SJCRH30 (cell line): ENCODE measurements around the gene GRIK4. TPM values are rescaled to one million over a fixed set of nuclear protein-coding genes. Genes with fewer than 3 reads are reported as not detected.

Source experiments
- DNase-seq, 2 experiments: peaks; one replicate each; pipeline ENCODE4 v3.0.0-alpha.2; 2015 to 2020
- H3K27ac ChIP-seq: fragments of 250-450 bp; sonication (Bioruptor Pico); 2 replicates; pipeline ENCODE4 v1.5.1; 2020; ENCODE audit warnings: mild to moderate bottlenecking, moderate library complexity
- H3K27me3 ChIP-seq: fragments of 250-450 bp; sonication (Bioruptor Pico); 2 replicates; pipeline ENCODE4 v1.5.1; 2020; ENCODE audit warnings: mild to moderate bottlenecking, moderate library complexity
- H3K36me3 ChIP-seq: fragments of 250-450 bp; sonication (Bioruptor Pico); 2 replicates; pipeline ENCODE4 v1.5.1; 2020; ENCODE audit warnings: mild to moderate bottlenecking, moderate library complexity
- H3K4me1 ChIP-seq: fragments of 250-450 bp; sonication (Bioruptor Pico); 2 replicates; pipeline ENCODE4 v1.5.1; 2020; ENCODE audit warnings: mild to moderate bottlenecking, moderate library complexity
- H3K4me3 ChIP-seq: fragments of 250-450 bp; sonication (Bioruptor Pico); 2 replicates; pipeline ENCODE4 v1.5.1; 2020; ENCODE audit warnings: mild to moderate bottlenecking, moderate library complexity
- H3K9me3 ChIP-seq: fragments of 250-450 bp; sonication (Bioruptor Pico); replicated peaks from 2 replicates; pipeline ENCODE4 v1.5.1; 2020; ENCODE audit warnings: mild to moderate bottlenecking, moderate library complexity
- total RNA-seq: library from RNA; depleted of rRNA; stranded (reverse); fragments of >200 nt; shearing (Covaris generic); gene quantifications from 2 replicates; pipeline ENCODE4 v1.2.3, GENCODE V29; 2014

The GRIK4 gene
- total RNA-seq, 1 experiment from 2014 or later = not detected

DNA sequence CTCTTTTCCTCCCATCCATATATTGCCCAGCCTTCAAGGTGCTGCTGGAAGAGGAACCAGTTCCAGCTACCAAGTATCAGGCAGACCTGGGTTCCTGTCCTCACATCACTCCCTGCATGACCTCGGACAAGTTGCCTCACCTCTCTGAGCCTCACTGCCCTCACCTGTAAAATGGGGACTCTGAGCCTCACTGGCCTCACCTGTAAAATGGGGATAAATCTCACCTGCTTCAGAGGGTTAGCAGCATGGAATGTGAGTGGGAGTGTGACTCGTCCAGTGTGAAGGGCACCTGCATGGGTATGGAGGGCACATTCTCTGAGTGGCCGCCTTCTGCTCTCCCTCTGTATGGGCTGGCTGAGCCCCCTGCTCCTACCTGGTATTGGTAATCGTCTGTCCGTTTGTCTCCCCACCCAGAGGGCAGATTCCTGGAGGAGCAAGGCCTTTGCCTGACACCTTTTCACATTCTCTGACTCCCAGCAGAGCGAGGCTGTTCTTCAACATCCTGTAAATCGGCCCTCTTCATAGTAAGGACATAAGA, 3.7 kb downstream of the GRIK4 start:
- Histone ChIP-seq H3K27ac (no peak overlapping the region), H3K9me3 (no peaks in the 10 kb centered on the region), H3K27me3 (no peaks in the 10 kb centered on the region), H3K4me1 (peaks cover 15% of the 10 kb centered on the region), H3K36me3 (no peaks in the 10 kb centered on the region), H3K4me3 (no peak overlapping the region)
- DNase-seq = no peak

DNA sequence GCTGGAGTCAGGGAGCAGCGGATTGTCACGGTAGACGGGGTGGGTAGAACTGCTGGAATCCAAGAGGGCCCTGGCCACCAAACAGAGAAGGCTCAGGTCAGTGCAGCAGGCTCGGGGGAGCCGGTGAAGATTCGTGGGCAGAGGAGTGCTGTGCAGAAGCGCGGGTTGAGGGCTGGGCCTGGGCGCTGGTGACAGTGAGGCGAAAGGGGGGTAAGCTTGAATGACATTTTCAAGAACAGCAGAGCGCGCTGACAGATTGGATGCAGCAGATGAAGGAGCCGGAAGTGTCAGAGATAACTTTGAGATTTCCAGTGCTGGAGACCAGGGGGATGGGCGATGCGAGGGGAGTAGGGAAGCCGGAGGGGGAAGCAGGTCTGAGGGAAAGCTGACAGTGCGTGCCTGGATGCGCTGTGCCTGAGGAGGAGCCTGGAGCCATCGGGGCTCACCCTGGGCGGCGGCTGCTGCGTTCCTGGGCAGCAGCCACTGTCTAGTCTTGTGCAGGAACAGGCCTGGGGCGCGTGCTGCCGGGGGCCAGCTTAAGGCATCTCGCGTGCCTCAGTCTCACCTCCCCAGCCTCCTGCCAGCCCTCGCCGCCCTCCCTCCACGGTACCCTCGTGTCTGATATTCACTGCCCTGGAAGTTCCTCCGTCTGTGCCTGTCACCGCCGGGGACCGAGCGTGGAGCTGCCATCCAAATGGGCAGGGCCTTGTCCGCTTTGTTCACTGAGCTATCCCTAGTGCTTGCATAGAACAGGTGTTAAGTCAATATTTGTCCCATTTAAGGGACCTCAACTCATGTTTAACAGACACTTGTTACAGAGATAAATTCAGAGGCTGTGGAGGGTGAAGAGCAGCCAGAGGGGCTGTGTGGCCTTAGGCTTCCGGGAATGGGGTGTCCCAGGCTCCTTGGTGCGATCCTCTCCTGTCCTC, 5.2 kb downstream of the GRIK4 start:
- H3K36me3 ChIP-seq = no peaks in the 10 kb centered on the region
- peak overlapping the region; percentile 33 for H3K4me3 ChIP-seq
- no peaks in the 10 kb centered on the region for H3K27me3 ChIP-seq
- no peak for DNase-seq
- H3K27ac ChIP-seq = peak overlapping the region; percentile 73
- no peaks in the 10 kb centered on the region for H3K9me3 ChIP-seq
- peaks cover 15% of the 10 kb centered on the region for H3K4me1 ChIP-seq

DNA sequence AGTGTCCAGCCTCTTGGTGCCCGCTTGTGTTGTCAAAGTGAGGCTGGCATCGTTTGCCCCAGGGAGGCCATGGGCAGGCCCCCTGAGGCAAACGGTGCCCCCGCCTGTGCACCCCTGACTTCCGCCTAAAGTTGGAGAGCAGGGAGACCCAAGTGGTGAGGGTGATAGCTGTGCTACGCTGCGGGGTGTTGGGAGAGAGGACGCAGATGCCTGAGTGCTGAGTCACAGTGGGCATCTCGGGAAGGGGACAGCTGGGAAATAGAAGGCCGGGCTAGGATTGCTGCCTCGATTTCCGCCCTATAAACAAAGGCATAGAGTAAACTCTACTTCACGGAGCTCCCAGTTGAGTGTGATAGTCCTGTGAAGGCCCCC, 5.8 kb downstream of the GRIK4 start:
- Histone ChIP-seq H3K4me1 (peaks cover 15% of the 10 kb centered on the region), H3K9me3 (no peaks in the 10 kb centered on the region), H3K36me3 (no peaks in the 10 kb centered on the region), H3K27ac (peak overlapping the region; percentile 73), H3K4me3 (peak overlapping the region; percentile 33), H3K27me3 (no peaks in the 10 kb centered on the region)
- DNase-seq = peak; percentile 81 to 82

DNA sequence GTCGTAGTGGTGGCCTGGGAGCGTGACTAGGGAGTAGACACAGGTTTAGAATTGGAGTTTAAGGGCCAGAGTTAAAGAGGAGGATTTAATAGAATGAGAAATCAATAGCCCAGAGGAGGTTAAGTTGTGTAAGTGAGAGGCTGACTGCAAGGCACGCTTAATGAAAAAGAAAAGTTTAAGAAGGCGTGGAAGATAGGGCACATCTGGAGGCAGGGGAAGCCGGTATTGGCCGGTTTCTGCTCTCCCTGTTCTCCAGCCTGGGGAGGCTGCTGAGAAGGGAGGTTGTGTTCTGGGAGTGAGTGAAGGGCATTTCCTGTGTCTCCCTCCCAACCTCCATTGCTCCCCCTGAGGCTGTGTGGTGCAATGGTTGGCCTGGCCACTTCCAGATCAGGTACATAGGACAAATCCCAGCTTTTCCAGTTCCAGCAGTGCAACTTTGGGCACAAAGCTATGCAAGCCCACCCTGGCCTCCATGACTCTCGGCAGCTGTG, 6.3 kb downstream of the GRIK4 start:
- Histone ChIP-seq H3K4me3 (peak overlapping the region; percentile 33), H3K27me3 (no peaks in the 10 kb centered on the region), H3K4me1 (peaks cover 15% of the 10 kb centered on the region), H3K27ac (peak overlapping the region; percentile 73), H3K9me3 (no peaks in the 10 kb centered on the region), H3K36me3 (no peaks in the 10 kb centered on the region)
- DNase-seq = peak; percentile 26 to 34

DNA sequence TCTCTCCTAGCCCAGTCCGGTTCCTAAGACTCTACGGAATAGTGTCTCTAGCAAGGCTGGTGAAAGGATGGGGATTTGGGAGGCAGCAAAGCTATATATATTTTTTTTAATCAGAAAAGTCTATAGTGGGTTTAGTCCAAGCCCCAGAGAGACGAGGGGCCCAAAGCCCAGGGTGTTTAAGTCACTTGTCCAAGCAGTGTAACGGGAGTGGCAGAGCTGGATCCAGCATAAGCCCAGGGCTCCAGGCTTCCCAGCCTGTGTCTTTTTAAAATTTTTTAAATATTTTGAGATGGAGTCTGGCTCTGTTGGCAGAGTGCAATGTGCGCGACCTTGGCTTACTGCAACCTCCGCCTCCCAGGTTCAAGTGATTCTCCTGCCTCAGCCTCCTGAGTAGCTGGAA, 6.8 kb downstream of the GRIK4 start:
- Histone ChIP-seq H3K27me3 (no peaks in the 10 kb centered on the region), H3K9me3 (no peaks in the 10 kb centered on the region), H3K4me1 (peaks cover 15% of the 10 kb centered on the region), H3K27ac (no peak overlapping the region), H3K4me3 (no peak overlapping the region; the same call in 1 of the 2 replicates), H3K36me3 (no peaks in the 10 kb centered on the region)
- DNase-seq = no peak

DNA sequence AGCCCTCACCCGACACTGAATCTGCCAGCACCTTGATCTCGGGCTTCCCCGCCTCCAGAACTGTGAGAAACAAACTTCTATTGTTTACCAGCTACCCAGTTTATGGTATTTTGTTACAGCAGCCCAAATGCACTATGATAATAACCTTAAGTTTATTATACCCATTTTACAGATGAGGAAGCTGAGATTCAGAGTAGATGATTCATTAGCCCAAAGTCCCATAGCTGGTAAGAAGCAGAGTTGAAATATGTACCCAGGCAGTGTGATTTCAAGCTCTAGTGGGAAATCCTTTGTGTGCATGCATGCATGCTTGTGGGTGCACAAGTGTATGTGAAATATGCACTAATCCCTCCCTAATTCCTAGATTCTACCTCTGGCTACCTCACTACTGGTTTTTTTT, 7.9 kb downstream of the GRIK4 start:
- H3K27me3 ChIP-seq = no peaks in the 10 kb centered on the region
- H3K9me3 ChIP-seq = no peaks in the 10 kb centered on the region
- no peak overlapping the region for H3K4me3 ChIP-seq
- H3K27ac ChIP-seq = no peak overlapping the region
- DNase-seq = no peak
- no peaks in the 10 kb centered on the region for H3K36me3 ChIP-seq
- H3K4me1 ChIP-seq = peaks cover 15% of the 10 kb centered on the region

DNA sequence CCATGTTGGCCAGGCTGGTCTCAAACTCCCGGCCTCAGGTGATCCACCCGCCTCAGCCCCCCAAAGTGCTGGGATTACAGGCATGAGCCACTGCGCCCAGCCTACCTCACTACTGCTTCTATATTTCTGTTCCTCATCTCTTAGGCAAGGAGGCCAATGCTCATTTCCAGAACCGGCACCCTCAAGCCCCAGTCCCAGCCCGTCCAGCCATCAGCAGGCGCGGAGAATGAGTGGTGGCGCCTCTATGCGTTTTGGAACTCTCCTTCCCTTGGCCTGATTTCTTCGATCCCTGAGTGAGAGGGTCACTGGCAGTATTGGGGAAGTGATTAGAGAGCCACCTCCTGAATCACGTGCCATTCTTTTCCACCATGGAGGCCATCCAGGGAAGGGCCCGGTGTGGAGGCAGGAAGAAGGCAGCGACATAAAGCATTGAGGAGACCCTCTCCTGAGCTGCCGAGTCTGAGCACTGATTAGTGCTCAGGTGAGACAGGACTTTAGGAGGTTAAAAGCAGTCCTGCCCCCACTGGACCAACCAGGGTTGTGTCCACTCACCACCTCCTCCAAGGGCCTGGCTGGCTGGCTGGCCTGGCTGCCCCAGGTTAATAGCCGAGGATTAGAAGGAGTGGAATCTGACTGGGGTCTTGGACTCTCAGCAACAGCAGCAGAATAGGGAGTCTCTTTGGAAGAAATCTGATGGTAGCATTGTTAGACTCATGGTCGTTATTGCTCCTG, 8.7 kb downstream of the GRIK4 start:
- DNase-seq = no peak
- Histone ChIP-seq H3K36me3 (no peaks in the 10 kb centered on the region), H3K4me3 (no peak overlapping the region)

DNA sequence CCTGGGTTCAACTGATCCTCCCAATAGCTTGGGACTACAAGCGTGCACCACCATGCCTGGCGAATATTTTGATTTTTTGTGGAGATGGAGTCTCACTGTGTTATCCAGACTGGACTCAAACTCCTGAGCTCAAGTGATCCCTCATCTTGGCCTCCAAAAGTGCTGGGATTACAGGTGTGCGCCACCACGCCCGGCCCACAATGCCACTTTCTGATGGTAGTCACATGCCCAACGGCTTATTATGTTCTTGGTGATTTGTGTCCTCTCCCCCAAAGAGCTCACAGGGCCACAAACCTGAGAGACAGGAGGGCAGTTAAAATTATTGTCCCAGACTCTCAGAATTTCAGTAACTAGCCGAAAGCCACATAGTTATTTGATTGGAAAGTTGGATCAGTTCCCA, 9.6 kb downstream of the GRIK4 start:
- Histone ChIP-seq H3K9me3 (no peaks in the 10 kb centered on the region), H3K4me1 (peaks cover 14% of the 10 kb centered on the region), H3K27me3 (no peaks in the 10 kb centered on the region), H3K36me3 (no peaks in the 10 kb centered on the region), H3K27ac (no peak overlapping the region), H3K4me3 (no peak overlapping the region)
- no peak for DNase-seq

More for the DNA sequence above, 8.7 kb downstream of the GRIK4 start:
- Histone ChIP-seq H3K27ac (no peak overlapping the region), H3K9me3 (no peaks in the 10 kb centered on the region), H3K4me1 (peaks cover 15% of the 10 kb centered on the region), H3K27me3 (no peaks in the 10 kb centered on the region)

DNA sequence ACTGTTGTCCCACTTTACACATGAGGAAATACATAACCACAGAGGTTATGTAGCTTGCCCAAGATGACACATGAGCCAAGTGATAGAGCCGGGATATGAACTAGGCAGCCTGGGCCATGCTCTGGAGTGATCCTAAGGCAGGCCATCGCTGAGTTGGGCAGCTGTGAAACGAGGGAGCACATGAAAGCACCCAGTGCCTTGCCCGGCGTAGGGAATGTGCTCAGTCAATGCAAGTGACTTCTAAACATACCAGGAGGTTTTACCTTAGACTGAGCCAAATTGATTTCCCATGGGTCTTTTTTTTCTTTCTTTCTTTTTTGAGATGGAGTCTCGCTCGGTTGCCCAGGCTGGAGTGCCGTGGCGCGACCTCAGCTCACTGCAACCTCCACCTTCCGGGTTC, 10.5 kb downstream of the GRIK4 start:
- H3K4me1 ChIP-seq = peaks cover 7% of the 10 kb centered on the region
- H3K9me3 ChIP-seq = no peaks in the 10 kb centered on the region
- H3K36me3 ChIP-seq = no peaks in the 10 kb centered on the region
- no peak overlapping the region for H3K27ac ChIP-seq
- no peaks in the 10 kb centered on the region for H3K27me3 ChIP-seq
- no peak for DNase-seq
- H3K4me3 ChIP-seq = no peak overlapping the region

DNA sequence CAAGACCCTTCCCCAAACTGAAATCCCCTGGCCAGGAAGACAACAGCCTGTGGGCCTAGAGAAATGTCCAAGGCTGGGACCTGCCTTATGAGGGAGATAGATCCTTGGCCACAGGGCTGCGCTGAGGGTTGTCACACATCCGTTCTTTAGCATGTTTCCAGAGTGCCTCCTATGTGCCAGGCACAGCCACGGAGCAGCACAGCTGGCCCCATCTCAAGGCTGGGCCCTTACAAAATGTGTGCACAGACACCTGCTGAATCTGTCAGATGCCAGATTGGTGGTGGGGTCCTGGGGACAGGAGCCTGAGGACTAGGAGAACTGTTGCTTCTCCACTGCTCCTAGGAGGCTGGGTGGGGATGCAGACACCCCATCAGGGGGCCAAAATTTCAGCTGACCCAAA, 11.2 kb downstream of the GRIK4 start:
- Histone ChIP-seq H3K27me3 (no peaks in the 10 kb centered on the region), H3K9me3 (no peaks in the 10 kb centered on the region), H3K4me3 (no peak overlapping the region), H3K36me3 (no peaks in the 10 kb centered on the region), H3K4me1 (peaks cover 4% of the 10 kb centered on the region), H3K27ac (no peak overlapping the region)
- no peak for DNase-seq

DNA sequence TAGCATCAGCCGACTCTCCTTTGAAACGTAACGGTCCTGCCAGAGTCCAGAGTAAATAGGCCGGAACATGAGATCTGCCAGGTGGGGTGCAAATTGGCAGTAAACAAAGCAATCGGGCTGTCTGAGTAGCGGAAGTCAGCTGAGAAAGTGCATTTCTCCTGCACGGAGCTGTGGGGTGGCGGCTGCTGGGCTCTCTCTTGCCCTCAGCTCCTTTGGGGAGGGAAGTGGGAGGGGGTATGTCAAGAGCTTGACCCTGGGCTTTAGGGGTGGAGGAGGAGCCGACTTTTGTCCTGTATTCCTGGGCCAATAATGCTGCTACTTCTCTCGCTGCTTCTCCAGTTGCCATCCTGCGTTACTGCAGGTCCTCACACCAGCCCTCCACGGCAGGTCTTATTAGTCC, 11.6 kb downstream of the GRIK4 start:
- H3K9me3 ChIP-seq = no peaks in the 10 kb centered on the region
- no peaks in the 10 kb centered on the region; the same call in none of the 2 replicates for H3K4me1 ChIP-seq
- DNase-seq = no peak
- no peaks in the 10 kb centered on the region for H3K27me3 ChIP-seq
- no peak overlapping the region for H3K4me3 ChIP-seq
- no peak overlapping the region for H3K27ac ChIP-seq
- H3K36me3 ChIP-seq = no peaks in the 10 kb centered on the region

DNA sequence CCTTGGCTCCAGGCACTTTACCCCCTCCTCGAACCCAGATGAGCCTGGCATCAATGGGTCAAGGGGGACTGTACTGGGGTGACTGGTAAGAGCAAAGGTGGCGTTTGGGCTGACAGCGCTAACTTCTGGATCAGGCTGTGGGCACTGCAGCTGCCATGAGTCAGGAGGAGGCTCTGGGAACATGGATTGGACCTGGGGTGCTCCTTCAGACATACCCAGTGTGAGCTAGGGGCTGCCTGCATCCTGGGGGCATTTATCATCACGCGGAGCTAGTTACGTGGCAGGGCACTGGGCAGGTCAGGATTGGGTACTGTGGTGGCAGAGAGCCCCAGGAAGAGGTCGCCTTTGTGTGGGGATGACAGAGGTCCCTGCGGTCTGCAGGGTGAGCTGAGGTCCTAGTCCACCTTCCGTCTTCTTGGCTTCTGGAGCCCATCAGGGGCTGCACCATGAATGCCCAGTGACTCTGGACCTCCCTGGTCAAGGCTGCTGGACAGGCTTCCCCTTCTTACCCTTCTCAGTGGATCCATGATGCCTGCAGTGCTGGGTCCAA, 13.1 kb downstream of the GRIK4 start:
- no peaks in the 10 kb centered on the region for H3K9me3 ChIP-seq
- DNase-seq = no peak

DNA sequence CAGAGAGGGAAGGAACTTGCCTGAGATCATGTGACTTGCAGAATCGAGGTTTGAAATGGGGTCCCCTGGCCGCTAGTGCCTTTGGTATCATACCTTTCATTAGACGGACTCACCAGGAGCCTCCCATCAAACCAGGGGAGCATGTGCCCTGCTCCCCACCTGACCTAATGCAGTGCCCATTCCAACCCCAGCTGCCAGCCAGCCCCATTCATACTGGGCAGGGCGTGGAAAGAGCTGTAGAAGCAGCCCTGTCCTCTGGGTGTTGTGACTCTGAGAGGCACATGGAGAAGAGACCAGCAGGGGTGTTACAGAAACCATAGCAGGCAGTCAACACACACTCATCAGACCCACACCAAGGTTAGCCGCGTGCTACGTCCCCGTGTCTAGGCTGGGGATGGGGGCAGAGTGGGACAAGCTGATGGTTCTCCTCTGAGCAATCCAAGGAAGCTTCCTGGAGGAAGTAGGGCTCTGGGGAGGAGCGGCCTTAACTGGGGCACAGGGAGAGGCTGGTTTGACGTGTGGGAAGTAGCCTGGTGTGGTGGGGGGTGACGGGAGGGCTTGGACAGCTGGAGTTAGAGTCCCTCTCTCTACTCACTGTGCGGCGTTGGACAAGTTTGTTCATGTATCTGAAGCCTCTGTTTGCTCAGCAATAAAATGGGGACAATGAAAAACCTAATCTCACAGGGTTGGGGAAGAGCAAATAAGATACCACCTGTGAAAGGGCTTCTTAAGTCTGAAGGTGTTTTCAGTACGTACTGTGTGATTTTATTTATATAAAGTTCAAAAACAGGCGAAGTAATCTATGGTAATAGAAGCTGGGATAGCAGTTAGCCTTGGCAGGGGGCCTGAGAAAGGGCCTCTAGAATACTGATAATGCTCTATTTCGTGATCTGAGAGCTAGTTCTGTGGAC, 14.0 kb downstream of the GRIK4 start:
- no peaks in the 10 kb centered on the region for H3K36me3 ChIP-seq
- H3K4me3 ChIP-seq = no peak overlapping the region
- H3K27ac ChIP-seq = no peak overlapping the region
- H3K4me1 ChIP-seq = no peaks in the 10 kb centered on the region; the same call in 1 of the 2 replicates
- no peak for DNase-seq
- no peaks in the 10 kb centered on the region for H3K27me3 ChIP-seq
- no peaks in the 10 kb centered on the region for H3K9me3 ChIP-seq

More for the DNA sequence above, 13.1 kb downstream of the GRIK4 start:
- no peaks in the 10 kb centered on the region; the same call in 1 of the 2 replicates for H3K4me1 ChIP-seq
- no peak overlapping the region for H3K27ac ChIP-seq
- no peaks in the 10 kb centered on the region for H3K27me3 ChIP-seq
- no peak overlapping the region for H3K4me3 ChIP-seq
- H3K36me3 ChIP-seq = no peaks in the 10 kb centered on the region

DNA sequence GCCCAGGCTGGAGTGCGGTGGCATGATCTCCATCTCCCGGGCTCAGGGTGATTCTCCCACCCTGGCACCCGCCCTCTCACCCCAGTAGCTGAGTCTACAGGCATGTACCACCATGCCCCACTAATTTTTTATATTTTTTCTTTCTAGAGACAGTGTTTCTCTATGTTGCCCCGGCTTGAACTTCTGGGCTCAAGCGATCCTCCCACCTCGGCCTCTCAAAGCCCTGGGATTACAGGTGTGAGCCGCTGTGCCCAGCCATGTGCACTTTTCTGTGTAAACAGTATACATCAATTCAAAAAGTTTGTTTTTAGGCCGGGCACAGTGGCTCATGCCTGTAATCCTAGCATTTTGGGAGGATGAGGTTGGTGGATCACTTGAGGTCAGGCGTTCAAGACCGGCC, 14.7 kb downstream of the GRIK4 start:
- H3K4me3 ChIP-seq = no peak overlapping the region
- no peaks in the 10 kb centered on the region; the same call in 1 of the 2 replicates for H3K4me1 ChIP-seq
- H3K27ac ChIP-seq = no peak overlapping the region
- no peaks in the 10 kb centered on the region for H3K36me3 ChIP-seq
- H3K9me3 ChIP-seq = no peaks in the 10 kb centered on the region
- H3K27me3 ChIP-seq = no peaks in the 10 kb centered on the region
- DNase-seq = no peak
